Nephron progenitor cell (in vitro differentiated cells): ENCODE results near the gene BANF1.

Experiments used
- DNase-seq: peaks from one replicate; pipeline ENCODE4 v3.0.0; 2021
- H3K27ac Mint-ChIP-seq: 2 replicates; pipeline ENCODE4 v1.8.0; 2021; ENCODE audit warnings: mild to moderate bottlenecking, moderate library complexity, mixed read lengths
- H3K27me3 Mint-ChIP-seq: 2 replicates; pipeline ENCODE4 v1.8.0; 2021; ENCODE audit warnings: mild to moderate bottlenecking, low read depth, mixed read lengths; ENCODE audit not compliant: poor library complexity
- H3K36me3 Mint-ChIP-seq: 2 replicates; pipeline ENCODE4 v1.8.0; 2021; ENCODE audit warnings: low read depth, mixed read lengths
- H3K4me1 Mint-ChIP-seq: 2 replicates; pipeline ENCODE4 v1.8.0; 2021; ENCODE audit warnings: mixed read lengths
- H3K4me3 Mint-ChIP-seq: 2 replicates; pipeline ENCODE4 v1.8.0; 2021; ENCODE audit warnings: mild to moderate bottlenecking, moderate library complexity, mixed read lengths
- H3K9me3 Mint-ChIP-seq: 2 replicates; pipeline ENCODE4 v1.8.0; 2021; ENCODE audit warnings: mild to moderate bottlenecking, moderate library complexity, mixed read lengths
- TF ChIP-seq, protein P1 (sequence below): fragments of 200-600 bp; sonication (generic); IDR thresholded peaks from 2 replicates; pipeline ENCODE4 v1.5.0; 2021; ENCODE audit warnings: antibody characterized with exemption

The BANF1 gene

GRCh38 chr11:65992056-65992455 lies 10.2 kb upstream of the BANF1 start:
- Mint-ChIP-seq H3K27me3 (no peaks in the 10 kb centered on the region), H3K4me1 (peaks cover 14% of the 10 kb centered on the region), H3K9me3 (no peaks in the 10 kb centered on the region), H3K36me3 (peaks cover 15% of the 10 kb centered on the region), H3K4me3 (no peak overlapping the region), H3K27ac (no peak overlapping the region)
- TF ChIP-seq, protein P1, sequence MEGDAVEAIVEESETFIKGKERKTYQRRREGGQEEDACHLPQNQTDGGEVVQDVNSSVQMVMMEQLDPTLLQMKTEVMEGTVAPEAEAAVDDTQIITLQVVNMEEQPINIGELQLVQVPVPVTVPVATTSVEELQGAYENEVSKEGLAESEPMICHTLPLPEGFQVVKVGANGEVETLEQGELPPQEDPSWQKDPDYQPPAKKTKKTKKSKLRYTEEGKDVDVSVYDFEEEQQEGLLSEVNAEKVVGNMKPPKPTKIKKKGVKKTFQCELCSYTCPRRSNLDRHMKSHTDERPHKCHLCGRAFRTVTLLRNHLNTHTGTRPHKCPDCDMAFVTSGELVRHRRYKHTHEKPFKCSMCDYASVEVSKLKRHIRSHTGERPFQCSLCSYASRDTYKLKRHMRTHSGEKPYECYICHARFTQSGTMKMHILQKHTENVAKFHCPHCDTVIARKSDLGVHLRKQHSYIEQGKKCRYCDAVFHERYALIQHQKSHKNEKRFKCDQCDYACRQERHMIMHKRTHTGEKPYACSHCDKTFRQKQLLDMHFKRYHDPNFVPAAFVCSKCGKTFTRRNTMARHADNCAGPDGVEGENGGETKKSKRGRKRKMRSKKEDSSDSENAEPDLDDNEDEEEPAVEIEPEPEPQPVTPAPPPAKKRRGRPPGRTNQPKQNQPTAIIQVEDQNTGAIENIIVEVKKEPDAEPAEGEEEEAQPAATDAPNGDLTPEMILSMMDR, result no peak
- no peak for DNase-seq

GRCh38 chr11:65997286-65997685 lies 5.0 kb upstream of the BANF1 start:
- H3K4me1 Mint-ChIP-seq, result peaks cover 26% of the 10 kb centered on the region
- TF ChIP-seq, protein P1, result no peak
- no peaks in the 10 kb centered on the region for H3K9me3 Mint-ChIP-seq
- H3K27me3 Mint-ChIP-seq, result no peaks in the 10 kb centered on the region
- peaks cover 41% of the 10 kb centered on the region for H3K36me3 Mint-ChIP-seq
- no peak overlapping the region for H3K4me3 Mint-ChIP-seq
- DNase-seq, result no peak
- no peak overlapping the region for H3K27ac Mint-ChIP-seq

DNA sequence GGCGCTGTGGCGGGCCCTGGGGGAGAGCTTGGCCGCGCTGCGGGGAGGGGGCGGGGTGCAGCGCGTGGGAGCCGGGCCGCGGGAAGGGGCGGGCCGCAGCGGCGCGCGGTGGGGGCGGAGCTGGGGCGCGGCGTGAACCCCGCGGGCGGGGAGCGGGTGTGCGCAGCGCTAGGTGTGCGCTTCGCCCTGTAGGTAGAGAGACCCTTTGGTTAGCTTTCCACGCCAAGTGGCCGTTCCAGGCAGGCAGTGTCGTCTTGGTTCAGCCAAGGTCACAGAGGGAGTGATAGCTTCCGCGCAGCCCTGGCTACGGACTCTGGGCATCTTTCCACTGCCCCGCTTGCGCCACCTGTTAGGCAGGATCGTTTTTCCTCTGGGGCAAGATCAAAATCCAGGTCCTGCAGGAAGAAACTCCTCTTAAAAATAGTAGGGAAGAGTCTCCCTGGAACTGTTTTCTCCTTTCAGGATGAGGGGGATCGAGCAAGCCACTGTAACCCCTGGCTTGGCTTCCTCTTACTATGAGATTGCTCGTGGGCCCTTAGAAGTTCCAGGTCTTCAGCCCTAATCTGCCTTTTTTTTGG lies 434 bp downstream of the BANF1 start:
- H3K4me3 Mint-ChIP-seq, result peak overlapping the region; percentile 100

DNA sequence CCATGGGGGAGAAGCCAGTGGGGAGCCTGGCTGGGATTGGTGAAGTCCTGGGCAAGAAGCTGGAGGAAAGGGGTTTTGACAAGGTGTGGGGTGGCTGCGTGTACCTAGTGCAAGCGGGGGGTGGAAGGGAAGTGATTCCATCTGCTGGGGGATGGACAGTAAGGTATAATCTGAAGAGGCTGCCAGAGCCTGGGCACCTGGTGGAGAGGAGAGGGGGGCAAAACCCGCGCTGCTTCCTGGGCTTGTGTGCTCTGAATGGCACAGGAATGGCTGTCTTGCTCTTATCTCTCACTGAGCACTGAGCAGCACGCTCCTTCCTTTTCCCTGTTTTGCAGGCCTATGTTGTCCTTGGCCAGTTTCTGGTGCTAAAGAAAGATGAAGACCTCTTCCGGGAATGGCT lies 988 bp downstream of the BANF1 start:
- H3K36me3 Mint-ChIP-seq, result peaks cover 31% of the 10 kb centered on the region
- peaks cover 28% of the 10 kb centered on the region for H3K4me1 Mint-ChIP-seq
- H3K4me3 Mint-ChIP-seq, result peak overlapping the region; percentile 100
- TF ChIP-seq, protein P1, result no peak
- no peaks in the 10 kb centered on the region for H3K9me3 Mint-ChIP-seq
- no peak for DNase-seq
- H3K27me3 Mint-ChIP-seq, result no peaks in the 10 kb centered on the region
- H3K27ac Mint-ChIP-seq, result peak overlapping the region; percentile 93

More for the DNA sequence above, 434 bp downstream of the BANF1 start:
- Mint-ChIP-seq H3K27ac (peak overlapping the region; percentile 100), H3K9me3 (no peaks in the 10 kb centered on the region), H3K4me1 (peaks cover 24% of the 10 kb centered on the region), H3K27me3 (no peaks in the 10 kb centered on the region), H3K36me3 (peaks cover 37% of the 10 kb centered on the region)
- TF ChIP-seq, protein P1, result no peak
- no peak for DNase-seq

GRCh38 chr11:66004186-66004585 lies 1.9 kb downstream of the BANF1 start:
- DNase-seq, result no peak
- no peaks in the 10 kb centered on the region for H3K27me3 Mint-ChIP-seq
- H3K4me3 Mint-ChIP-seq, result peak overlapping the region; percentile 68
- TF ChIP-seq, protein P1, result no peak
- H3K9me3 Mint-ChIP-seq, result no peaks in the 10 kb centered on the region
- H3K4me1 Mint-ChIP-seq, result peaks cover 36% of the 10 kb centered on the region
- H3K27ac Mint-ChIP-seq, result no peak overlapping the region
- H3K36me3 Mint-ChIP-seq, result peaks cover 22% of the 10 kb centered on the region

- Mint-ChIP-seq H3K4me3 (no peak overlapping the region), H3K27ac (no peak overlapping the region)
- no peak for DNase-seq
Measured at GRCh38 chr11:66006134-66006890, 4.0 kb downstream of the BANF1 start.

More at GRCh38 chr11:66006134-66006890, 4.0 kb downstream of the BANF1 start:
- H3K36me3 Mint-ChIP-seq, result peaks cover 11% of the 10 kb centered on the region
- TF ChIP-seq, protein P1, result no peak
- H3K27me3 Mint-ChIP-seq, result peaks cover 16% of the 10 kb centered on the region
- H3K4me1 Mint-ChIP-seq, result peaks cover 36% of the 10 kb centered on the region
- H3K9me3 Mint-ChIP-seq, result no peaks in the 10 kb centered on the region
